ENCODE results near the gene ZNF319. TPM values are rescaled to one million over a fixed set of nuclear protein-coding genes. Genes with fewer than 3 reads are reported as not detected.

ZNF319 gene
- total RNA-seq, 1 donor from 2014 or later = 14.9 TPM

DNA sequence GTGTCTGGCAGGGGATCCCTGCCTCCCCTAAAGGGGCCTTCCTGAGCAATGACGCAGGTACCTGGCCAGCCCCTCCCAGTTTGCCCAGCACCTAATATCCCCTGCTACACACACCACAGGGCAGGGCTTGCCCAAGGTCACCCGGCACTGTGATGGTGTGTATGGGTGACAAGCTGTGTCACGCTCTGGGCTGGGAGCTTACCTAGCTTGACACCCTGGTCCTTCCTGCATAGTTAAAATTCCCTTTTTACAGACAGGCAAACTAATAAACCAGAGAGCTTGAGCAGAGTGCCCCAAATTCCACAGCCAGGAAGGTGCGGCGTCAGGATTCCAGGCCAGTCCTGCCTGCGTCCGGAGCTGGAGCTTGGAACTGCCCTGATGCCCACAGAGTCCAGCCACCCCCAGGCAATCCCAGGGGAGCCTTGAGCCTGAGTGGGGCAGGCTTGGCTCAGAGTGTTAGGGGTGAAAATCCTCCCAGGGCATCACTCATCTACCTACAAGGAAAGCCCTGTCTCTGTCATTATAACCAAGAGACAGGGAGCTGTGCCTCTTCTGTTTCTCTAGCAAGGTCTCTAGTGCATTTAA, 43.2 kb upstream of the ZNF319 start:
- Mint-ChIP-seq H3K4me3 (ENCODE audit: unreplicated experiment) (no peak overlapping the region), H3K4me1 (ENCODE audit: unreplicated experiment) (peaks cover 2% of the 10 kb centered on the region), H3K27ac (ENCODE audit: unreplicated experiment) (no peak overlapping the region), H3K9me3 (ENCODE audit: unreplicated experiment) (no peaks in the 10 kb centered on the region), H3K36me3 (ENCODE audit: unreplicated experiment) (no peaks in the 10 kb centered on the region), H3K27me3 (ENCODE audit: unreplicated experiment) (no peaks in the 10 kb centered on the region)
- no peak for DNase-seq (ENCODE audit: extremely low spot score, unreplicated experiment)
- TF ChIP-seq, protein P1, sequence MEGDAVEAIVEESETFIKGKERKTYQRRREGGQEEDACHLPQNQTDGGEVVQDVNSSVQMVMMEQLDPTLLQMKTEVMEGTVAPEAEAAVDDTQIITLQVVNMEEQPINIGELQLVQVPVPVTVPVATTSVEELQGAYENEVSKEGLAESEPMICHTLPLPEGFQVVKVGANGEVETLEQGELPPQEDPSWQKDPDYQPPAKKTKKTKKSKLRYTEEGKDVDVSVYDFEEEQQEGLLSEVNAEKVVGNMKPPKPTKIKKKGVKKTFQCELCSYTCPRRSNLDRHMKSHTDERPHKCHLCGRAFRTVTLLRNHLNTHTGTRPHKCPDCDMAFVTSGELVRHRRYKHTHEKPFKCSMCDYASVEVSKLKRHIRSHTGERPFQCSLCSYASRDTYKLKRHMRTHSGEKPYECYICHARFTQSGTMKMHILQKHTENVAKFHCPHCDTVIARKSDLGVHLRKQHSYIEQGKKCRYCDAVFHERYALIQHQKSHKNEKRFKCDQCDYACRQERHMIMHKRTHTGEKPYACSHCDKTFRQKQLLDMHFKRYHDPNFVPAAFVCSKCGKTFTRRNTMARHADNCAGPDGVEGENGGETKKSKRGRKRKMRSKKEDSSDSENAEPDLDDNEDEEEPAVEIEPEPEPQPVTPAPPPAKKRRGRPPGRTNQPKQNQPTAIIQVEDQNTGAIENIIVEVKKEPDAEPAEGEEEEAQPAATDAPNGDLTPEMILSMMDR (IDR thresholded peaks at IDR 0.05) = no peak

DNA sequence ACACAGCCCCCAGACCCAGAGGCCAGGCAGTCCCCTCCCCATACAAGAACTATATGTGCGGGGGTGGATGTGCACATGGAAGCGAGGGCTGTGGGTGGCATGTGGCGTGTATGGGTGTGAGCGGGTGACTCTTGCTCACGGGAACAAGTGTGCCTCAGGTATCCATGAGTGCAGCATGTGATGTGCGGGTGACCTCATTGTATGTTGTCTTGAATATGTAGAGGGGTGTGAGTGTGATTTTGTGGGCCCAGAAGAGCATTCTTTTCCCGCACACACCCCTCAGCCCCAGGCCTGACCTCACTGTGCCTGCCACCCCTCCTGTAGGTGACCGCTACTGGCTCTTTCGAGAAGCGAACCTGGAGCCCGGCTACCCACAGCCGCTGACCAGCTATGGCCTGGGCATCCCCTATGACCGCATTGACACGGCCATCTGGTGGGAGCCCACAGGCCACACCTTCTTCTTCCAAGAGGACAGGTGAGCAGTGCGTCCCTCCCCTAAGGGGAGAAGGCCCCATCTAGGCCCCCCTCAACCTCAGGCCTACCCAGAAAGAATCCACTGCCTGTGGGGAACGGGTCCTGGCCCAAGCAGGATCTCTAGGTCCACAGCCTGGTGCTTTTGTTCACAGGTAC, 42.5 kb upstream of the ZNF319 start:
- H3K36me3 Mint-ChIP-seq (ENCODE audit: unreplicated experiment) = no peaks in the 10 kb centered on the region
- no peak overlapping the region for H3K4me3 Mint-ChIP-seq (ENCODE audit: unreplicated experiment)
- no peak overlapping the region for H3K27ac Mint-ChIP-seq (ENCODE audit: unreplicated experiment)
- peaks cover 2% of the 10 kb centered on the region for H3K4me1 Mint-ChIP-seq (ENCODE audit: unreplicated experiment)
- no peaks in the 10 kb centered on the region for H3K27me3 Mint-ChIP-seq (ENCODE audit: unreplicated experiment)
- no peaks in the 10 kb centered on the region for H3K9me3 Mint-ChIP-seq (ENCODE audit: unreplicated experiment)
- TF ChIP-seq, protein P1 (IDR thresholded peaks at IDR 0.05) = no peak
- DNase-seq (ENCODE audit: extremely low spot score, unreplicated experiment) = no peak

DNA sequence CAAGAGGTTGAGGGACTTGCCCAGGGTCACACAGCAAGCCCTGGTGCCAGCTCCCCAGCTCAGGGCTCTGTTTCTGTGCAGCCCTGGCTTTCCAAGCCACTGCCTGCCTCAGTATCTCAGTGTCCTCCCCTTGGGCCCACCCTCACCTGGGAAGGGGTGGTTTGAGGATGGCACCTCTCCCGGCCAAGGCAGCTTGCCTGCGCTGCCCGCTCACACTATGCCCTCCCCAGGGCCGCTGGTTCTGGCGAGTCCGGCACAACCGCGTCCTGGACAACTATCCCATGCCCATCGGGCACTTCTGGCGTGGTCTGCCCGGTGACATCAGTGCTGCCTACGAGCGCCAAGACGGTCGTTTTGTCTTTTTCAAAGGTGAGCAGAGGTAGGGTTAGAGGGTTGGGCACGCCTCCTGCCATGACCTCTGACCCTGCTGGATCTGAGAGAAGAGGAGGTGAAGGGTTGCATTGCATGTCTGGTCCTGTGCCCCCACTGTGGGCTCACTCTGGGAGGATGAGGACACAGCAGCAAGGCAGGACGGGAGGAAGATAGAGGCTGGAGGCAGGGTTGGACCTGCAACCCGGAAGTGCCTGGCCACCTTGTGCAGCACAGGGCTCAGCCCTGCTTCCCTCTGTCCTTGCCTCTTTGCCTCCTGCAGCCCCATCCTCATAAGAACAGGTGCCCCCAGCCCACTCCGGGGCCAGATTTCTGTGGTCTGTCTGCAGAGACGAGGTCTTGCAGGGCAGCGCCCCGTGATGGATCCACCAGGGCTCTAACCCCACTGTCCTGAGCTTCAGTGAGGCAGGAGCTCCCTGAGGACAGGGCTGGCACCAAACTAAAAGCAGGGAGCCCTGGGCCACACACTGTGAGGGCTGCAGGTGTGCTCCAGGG, 41.8 kb upstream of the ZNF319 start:
- H3K36me3 Mint-ChIP-seq (ENCODE audit: unreplicated experiment) = no peaks in the 10 kb centered on the region
- peaks cover 2% of the 10 kb centered on the region for H3K4me1 Mint-ChIP-seq (ENCODE audit: unreplicated experiment)
- TF ChIP-seq, protein P1 (IDR thresholded peaks at IDR 0.05) = no peak
- no peak overlapping the region for H3K4me3 Mint-ChIP-seq (ENCODE audit: unreplicated experiment)
- no peaks in the 10 kb centered on the region for H3K27me3 Mint-ChIP-seq (ENCODE audit: unreplicated experiment)
- no peak overlapping the region for H3K27ac Mint-ChIP-seq (ENCODE audit: unreplicated experiment)
- no peaks in the 10 kb centered on the region for H3K9me3 Mint-ChIP-seq (ENCODE audit: unreplicated experiment)
- DNase-seq (ENCODE audit: extremely low spot score, unreplicated experiment) = no peak

DNA sequence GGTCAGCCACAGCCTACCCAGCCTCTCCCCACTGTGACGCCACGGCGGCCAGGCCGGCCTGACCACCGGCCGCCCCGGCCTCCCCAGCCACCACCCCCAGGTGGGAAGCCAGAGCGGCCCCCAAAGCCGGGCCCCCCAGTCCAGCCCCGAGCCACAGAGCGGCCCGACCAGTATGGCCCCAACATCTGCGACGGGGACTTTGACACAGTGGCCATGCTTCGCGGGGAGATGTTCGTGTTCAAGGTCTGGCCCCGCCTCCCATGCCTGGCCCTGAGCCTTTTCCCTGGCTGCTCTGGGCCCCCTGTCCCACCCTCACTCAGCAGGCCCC, 41.1 kb upstream of the ZNF319 start:
- Mint-ChIP-seq H3K9me3 (ENCODE audit: unreplicated experiment) (no peaks in the 10 kb centered on the region), H3K27ac (ENCODE audit: unreplicated experiment) (no peak overlapping the region), H3K4me3 (ENCODE audit: unreplicated experiment) (no peak overlapping the region), H3K36me3 (ENCODE audit: unreplicated experiment) (no peaks in the 10 kb centered on the region), H3K4me1 (ENCODE audit: unreplicated experiment) (peaks cover 2% of the 10 kb centered on the region), H3K27me3 (ENCODE audit: unreplicated experiment) (no peaks in the 10 kb centered on the region)
- no peak for DNase-seq (ENCODE audit: extremely low spot score, unreplicated experiment)
- TF ChIP-seq, protein P1 (IDR thresholded peaks at IDR 0.05) = no peak
